Hematopoietic multipotent progenitor cell (in vitro differentiated cells): ENCODE results near the gene SYCE1. TPM values are rescaled to one million over a fixed set of nuclear protein-coding genes. Genes with fewer than 3 reads are reported as not detected.
"Not testable (repeated sequence)": the region's sequence is repeated elsewhere in the genome, so short reads cannot be mapped to it uniquely, and the experiment has no call there.

Experiments used
- DNase-seq, 3 donors: peaks; one replicate each; pipeline ENCODE4 v3.0.0-alpha.2; 2011 to 2015; ENCODE audit warnings: low read depth in 2 of 3, low spot score in 2 of 3
- total RNA-seq: library from RNA; depleted of rRNA; stranded (reverse); fragments of >200 nt; gene quantifications from one replicate; pipeline ENCODE4 v1.2.3, GENCODE V29; 2012

The SYCE1 gene
- total RNA-seq, 1 donor, result not detected

GRCh38 chr10:133518517-133518916 is 46.9 kb downstream of the SYCE1 start:
- DNase-seq, result not testable (repeated sequence)

GRCh38 chr10:133516057-133516456 is 49.3 kb downstream of the SYCE1 start:
- DNase-seq, result no peak

GRCh38 chr10:133515471-133515870 is 49.9 kb downstream of the SYCE1 start:
- no peak for DNase-seq

- no peak for DNase-seq
Measured at GRCh38 chr10:133511907-133512528, 53.4 kb downstream of the SYCE1 start.

GRCh38 chr10:133511408-133511807 is 54.0 kb downstream of the SYCE1 start:
- DNase-seq, result no peak

GRCh38 chr10:133509700-133510099 is 55.7 kb downstream of the SYCE1 start:
- DNase-seq, result no peak

Other genes starting within 250 kb of the SYCE1 start
- gene CALY, start 228.7 kb downstream of the SYCE1 start, total RNA-seq, result not detected
- gene PRAP1, start 218.2 kb downstream of the SYCE1 start, total RNA-seq, result not detected
- gene FUOM, start 207.6 kb downstream of the SYCE1 start, total RNA-seq, result 18.6 TPM
- gene ECHS1, start 192.2 kb downstream of the SYCE1 start, total RNA-seq, result 30.7 TPM
- gene PAOX, start 186.3 kb downstream of the SYCE1 start, total RNA-seq, result 16.7 TPM
- gene MTG1, start 171.4 kb downstream of the SYCE1 start, total RNA-seq, result 35.8 TPM
- under 0.01 TPM for gene SPRN, start 141.0 kb downstream of the SYCE1 start, total RNA-seq
- gene SCART1, start 111.6 kb downstream of the SYCE1 start, total RNA-seq, result 3.2 TPM
- gene CYP2E1, start 38.2 kb downstream of the SYCE1 start, total RNA-seq, result 0.81 TPM
- not detected for gene FRG2B, start 61.2 kb upstream of the SYCE1 start, total RNA-seq